Neuronal stem cell (in vitro differentiated cells): Measurements from ENCODE around the gene MYO1E.

Experiments used
- DNase-seq: peaks from one replicate; pipeline ENCODE4 v3.0.0-alpha.2; 2013; ENCODE audit warnings: low spot score
- H2AFZ ChIP-seq: one replicate; pipeline ENCODE4 v1.6.1; 2013; ENCODE audit warnings: mild to moderate bottlenecking, low read length, inconsistent platforms
- H2AK5ac ChIP-seq: 2 replicates; pipeline ENCODE4 v1.6.1; 2013; ENCODE audit warnings: low read depth, mild to moderate bottlenecking, inconsistent platforms, low read length, moderate library complexity, mixed read lengths
- H2BK120ac ChIP-seq: 2 replicates; pipeline ENCODE4 v1.6.1; 2013; ENCODE audit warnings: low read depth, mild to moderate bottlenecking, inconsistent platforms, low read length, moderate library complexity, mixed read lengths
- H2BK12ac ChIP-seq: one replicate; pipeline ENCODE4 v1.6.1; 2013; ENCODE audit warnings: low read length, inconsistent platforms
- H2BK15ac ChIP-seq: 2 replicates; pipeline ENCODE4 v1.6.1; 2013; ENCODE audit warnings: mild to moderate bottlenecking, low read length, inconsistent platforms, mixed read lengths
- H2BK5ac ChIP-seq: one replicate; pipeline ENCODE4 v1.6.1; 2013; ENCODE audit warnings: inconsistent platforms, mild to moderate bottlenecking, low read length, moderate library complexity
- H3K14ac ChIP-seq: one replicate; pipeline ENCODE4 v1.6.1; 2013; ENCODE audit warnings: low read length, inconsistent platforms
- H3K18ac ChIP-seq: 2 replicates; pipeline ENCODE4 v1.6.1; 2013; ENCODE audit warnings: low read length, inconsistent platforms
- H3K23ac ChIP-seq: 2 replicates; pipeline ENCODE4 v1.6.1; 2013; ENCODE audit warnings: low read depth, mild to moderate bottlenecking, mixed read lengths, low read length, inconsistent platforms; ENCODE audit not compliant: poor library complexity
- H3K27ac ChIP-seq: replicated peaks from 3 replicates; pipeline ENCODE4 v1.5.1; 2013; ENCODE audit warnings: low read length, inconsistent platforms
- H3K27me3 ChIP-seq, 3 experiments: 2 replicates each; pipeline ENCODE4 v1.6.1; 2013; ENCODE audit warnings: low read length in 3 of 3, mild to moderate bottlenecking in 2 of 3, inconsistent platforms in 1 of 3, low read depth in 1 of 3, mixed read lengths in 1 of 3, moderate library complexity in 1 of 3; ENCODE audit not compliant: control insufficient read depth in 3 of 3, insufficient read depth in 3 of 3
- H3K36me3 ChIP-seq, 2 donors: replicated peaks in 1 of 2; 2 replicates each; pipeline ENCODE4 v1.6.1; 2013; ENCODE audit warnings: low read length in 2 of 2; ENCODE audit not compliant: control insufficient read depth in 2 of 2, insufficient read depth in 2 of 2
- H3K4ac ChIP-seq: 2 replicates; pipeline ENCODE4 v1.6.1; 2013; ENCODE audit warnings: inconsistent platforms, mild to moderate bottlenecking, low read length, moderate library complexity
- H3K4me1 ChIP-seq, 2 donors: 1 replicate in 1 of 2; 2 replicates in 1 of 2; pipeline ENCODE4 v1.6.1; 2013; ENCODE audit warnings: low read length in 2 of 2, low read depth in 1 of 2; ENCODE audit not compliant: control insufficient read depth in 2 of 2, insufficient read depth in 1 of 2
- H3K4me2 ChIP-seq: one replicate; pipeline ENCODE4 v1.6.1; 2013; ENCODE audit warnings: mild to moderate bottlenecking, low read length, inconsistent platforms; ENCODE audit not compliant: insufficient read depth, poor library complexity, severe bottlenecking
- H3K4me3 ChIP-seq, 2 donors: 2 replicates each; pipeline ENCODE4 v1.5.1; 2013; ENCODE audit warnings: low read length in 2 of 2, mild to moderate bottlenecking in 2 of 2, inconsistent platforms in 1 of 2, moderate library complexity in 1 of 2
- H3K79me1 ChIP-seq: one replicate; pipeline ENCODE4 v1.6.1; 2013; ENCODE audit warnings: low read depth, mild to moderate bottlenecking, inconsistent platforms, low read length, moderate library complexity
- H3K9ac ChIP-seq: one replicate; pipeline ENCODE4 v1.6.1; 2013; ENCODE audit warnings: mild to moderate bottlenecking, low read depth, low read length, inconsistent platforms; ENCODE audit not compliant: poor library complexity
- H3K9me3 ChIP-seq, 2 donors: replicated peaks in 1 of 2; 2 replicates each; pipeline versions ENCODE3 to v1.6.1; 2013; ENCODE audit warnings: low read length in 2 of 2, mild to moderate bottlenecking in 2 of 2, inconsistent platforms in 1 of 2, low read depth in 1 of 2, mixed read lengths in 1 of 2, moderate library complexity in 1 of 2; ENCODE audit not compliant: control insufficient read depth in 2 of 2, insufficient read depth in 1 of 2
- H4K8ac ChIP-seq: one replicate; pipeline ENCODE4 v1.6.1; 2013; ENCODE audit warnings: low read depth, mild to moderate bottlenecking, inconsistent platforms, low read length, moderate library complexity
- H4K91ac ChIP-seq: one replicate; pipeline ENCODE4 v1.6.1; 2013; ENCODE audit warnings: low read length, low read depth, mild to moderate bottlenecking, inconsistent platforms; ENCODE audit not compliant: poor library complexity
- WGBS, 2 donors: extraction: QIAGEN DNeasy Blood & Tissue Kit; methylation state at CpG; one replicate each; pipeline ENCODE4 v1.1.7; 2013; ENCODE audit warnings: missing lambda C conversion rate in 2 of 2, mixed read lengths in 1 of 2; ENCODE audit not compliant: insufficient read length in 2 of 2, insufficient replicate concordance in 1 of 2; ENCODE audit errors: extremely low coverage in 2 of 2; 5-methylcytosine and 5-hydroxymethylcytosine counted together

Gene MYO1E

DNA sequence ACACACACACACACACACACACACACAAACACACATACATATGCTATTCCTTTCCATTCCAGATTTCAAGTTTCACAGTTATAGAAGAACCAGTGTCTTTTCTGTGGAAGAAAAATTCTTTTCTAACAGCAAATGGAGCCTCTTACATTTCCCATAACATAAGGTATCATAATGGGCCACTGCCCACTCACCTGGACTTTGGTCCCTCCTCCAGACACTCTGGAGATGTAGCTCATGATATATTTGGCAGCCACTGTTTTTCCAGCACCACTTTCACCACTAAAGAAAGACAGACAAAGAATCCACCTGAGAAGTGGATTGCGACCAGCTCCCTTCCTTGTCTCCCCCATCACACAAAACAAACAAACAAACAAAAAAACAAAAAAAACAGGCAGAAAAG is 136.3 kb downstream of the MYO1E start:
- no peak for DNase-seq
- WGBS, 2 donors = no CpG with 5 or more reads among the region's 1 CpG
- H2BK15ac ChIP-seq = no peak overlapping the region
- H4K8ac ChIP-seq = no peak overlapping the region
- no peaks in the 10 kb centered on the region for H3K27me3 ChIP-seq
- peaks cover 0 to 3% of the 10 kb centered on the region in 2 donors for H3K4me1 ChIP-seq
- no peak overlapping the region for H3K23ac ChIP-seq
- H3K4me3 ChIP-seq = no peak overlapping the region
- no peak overlapping the region for H4K91ac ChIP-seq
- H2AK5ac ChIP-seq = no peak overlapping the region
- H3K9ac ChIP-seq = no peak overlapping the region
- no peak overlapping the region for H2BK12ac ChIP-seq
- no peak overlapping the region for H3K14ac ChIP-seq
- H3K9me3 ChIP-seq = no peaks in the 10 kb centered on the region
- H3K18ac ChIP-seq = no peak overlapping the region
- no peak overlapping the region for H2BK5ac ChIP-seq
- H2AFZ ChIP-seq = no peak overlapping the region
- H3K79me1 ChIP-seq = no peaks in the 10 kb centered on the region
- H3K36me3 ChIP-seq = no peaks in the 10 kb centered on the region
- no peak overlapping the region for H3K4ac ChIP-seq
- H2BK120ac ChIP-seq = no peak overlapping the region
- H3K27ac ChIP-seq = no peak overlapping the region
- no peak overlapping the region for H3K4me2 ChIP-seq

- no peaks in the 10 kb centered on the region for H3K27me3 ChIP-seq
- no peaks in the 10 kb centered on the region for H3K36me3 ChIP-seq
- no peak overlapping the region for H2BK15ac ChIP-seq
- DNase-seq = no peak
- H2AFZ ChIP-seq = no peak overlapping the region
- H2BK5ac ChIP-seq = no peak overlapping the region
- no peak overlapping the region for H3K9ac ChIP-seq
- H3K27ac ChIP-seq = no peak overlapping the region
- no peak overlapping the region for H3K14ac ChIP-seq
- peaks cover 0 to 3% of the 10 kb centered on the region in 2 donors for H3K4me1 ChIP-seq
- H3K4ac ChIP-seq = no peak overlapping the region
- no peak overlapping the region for H3K4me2 ChIP-seq
- no peak overlapping the region for H4K91ac ChIP-seq
- H3K9me3 ChIP-seq = no peaks in the 10 kb centered on the region
- H2AK5ac ChIP-seq = no peak overlapping the region
- H2BK120ac ChIP-seq = no peak overlapping the region
- no peaks in the 10 kb centered on the region for H3K79me1 ChIP-seq
- no peak overlapping the region for H3K4me3 ChIP-seq
- no CpG with 5 or more reads among the region's 1 CpG for WGBS, 2 donors
- H4K8ac ChIP-seq = no peak overlapping the region
- no peak overlapping the region for H3K23ac ChIP-seq
- H2BK12ac ChIP-seq = no peak overlapping the region
- H3K18ac ChIP-seq = no peak overlapping the region
These were observed 140.2 kb downstream of the MYO1E start for GRCh38 chr15:59232476-59232875.

DNA sequence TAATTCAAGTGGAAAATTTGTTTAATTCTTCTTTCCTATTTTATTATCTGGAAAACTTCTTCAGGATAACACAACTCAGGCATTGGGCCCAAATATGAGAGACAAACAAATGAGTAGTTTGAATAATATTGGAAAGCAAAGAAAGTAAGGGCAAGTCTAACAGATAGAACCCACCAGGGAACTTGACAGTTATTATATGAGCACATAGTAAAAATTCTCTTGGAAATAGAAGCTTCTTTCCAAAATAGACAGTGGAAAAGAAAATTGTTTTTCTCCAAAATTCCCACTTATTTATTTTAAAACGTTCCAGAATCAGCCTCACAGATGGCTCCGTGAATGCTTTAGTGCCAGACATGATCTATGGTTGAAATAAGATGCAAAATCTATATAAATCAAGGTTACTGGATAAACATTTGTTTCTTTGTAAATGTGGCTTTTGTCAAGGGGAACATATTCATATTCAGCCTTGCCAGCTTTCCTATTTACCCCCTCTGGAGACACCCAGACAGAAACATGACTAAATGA is 142.1 kb downstream of the MYO1E start:
- H3K27ac ChIP-seq = no peak overlapping the region
- WGBS, 2 donors = no CpG with 5 or more reads among the region's 2 CpGs
- H2BK12ac ChIP-seq = no peak overlapping the region
- no peaks in the 10 kb centered on the region for H3K27me3 ChIP-seq
- no peak overlapping the region for H3K4ac ChIP-seq
- H3K9me3 ChIP-seq = no peaks in the 10 kb centered on the region
- no peak overlapping the region for H2BK15ac ChIP-seq
- H2BK120ac ChIP-seq = no peak overlapping the region
- H3K23ac ChIP-seq = no peak overlapping the region
- no peak overlapping the region for H2AFZ ChIP-seq
- H4K91ac ChIP-seq = no peak overlapping the region
- no peak overlapping the region for H4K8ac ChIP-seq
- H3K4me2 ChIP-seq = no peak overlapping the region
- no peak overlapping the region for H3K9ac ChIP-seq
- H2AK5ac ChIP-seq = no peak overlapping the region
- peaks cover 0 to 5% of the 10 kb centered on the region in 2 donors for H3K36me3 ChIP-seq
- no peak for DNase-seq
- no peaks in the 10 kb centered on the region for H3K79me1 ChIP-seq
- no peak overlapping the region for H3K4me3 ChIP-seq
- no peaks in the 10 kb centered on the region for H3K4me1 ChIP-seq
- no peak overlapping the region for H2BK5ac ChIP-seq
- H3K18ac ChIP-seq = no peak overlapping the region
- H3K14ac ChIP-seq = no peak overlapping the region

DNA sequence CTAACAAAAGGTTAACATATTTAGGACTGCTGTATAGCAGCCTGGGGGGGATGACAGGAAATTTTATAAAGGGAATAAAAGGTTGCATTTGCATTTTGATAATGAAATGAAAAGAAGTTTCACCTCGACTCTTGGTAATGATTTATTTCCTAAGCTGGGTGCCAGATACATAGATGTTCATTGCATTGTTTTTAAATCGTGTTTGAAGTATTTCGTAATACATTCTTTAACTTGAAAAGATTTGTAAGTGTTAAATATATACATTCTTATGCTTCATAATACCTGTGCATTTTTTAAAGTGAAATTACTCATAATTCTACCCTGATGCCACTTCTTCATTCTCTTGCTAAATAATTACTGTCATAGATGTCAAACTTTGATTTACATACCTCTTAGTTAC is 143.2 kb downstream of the MYO1E start:
- no CpG with 5 or more reads among the region's 3 CpGs for WGBS, 2 donors
- Histone ChIP-seq H3K27ac (no peak overlapping the region), H2BK15ac (no peak overlapping the region), H3K79me1 (no peaks in the 10 kb centered on the region), H3K18ac (no peak overlapping the region), H3K36me3 (peaks cover 0 to 5% of the 10 kb centered on the region in 2 donors), H3K9ac (no peak overlapping the region), H4K91ac (no peak overlapping the region), H3K4me2 (no peak overlapping the region), H2BK120ac (no peak overlapping the region), H2BK5ac (no peak overlapping the region), H3K4me3 (no peak overlapping the region), H3K9me3 (no peaks in the 10 kb centered on the region), H4K8ac (no peak overlapping the region), H3K4me1 (no peaks in the 10 kb centered on the region), H2AFZ (no peak overlapping the region), H3K23ac (no peak overlapping the region), H2BK12ac (no peak overlapping the region), H2AK5ac (no peak overlapping the region), H3K14ac (no peak overlapping the region), H3K4ac (no peak overlapping the region), H3K27me3 (no peaks in the 10 kb centered on the region)
- no peak for DNase-seq
